ENCODE results near the gene RAB26.

The RAB26 gene

DNA sequence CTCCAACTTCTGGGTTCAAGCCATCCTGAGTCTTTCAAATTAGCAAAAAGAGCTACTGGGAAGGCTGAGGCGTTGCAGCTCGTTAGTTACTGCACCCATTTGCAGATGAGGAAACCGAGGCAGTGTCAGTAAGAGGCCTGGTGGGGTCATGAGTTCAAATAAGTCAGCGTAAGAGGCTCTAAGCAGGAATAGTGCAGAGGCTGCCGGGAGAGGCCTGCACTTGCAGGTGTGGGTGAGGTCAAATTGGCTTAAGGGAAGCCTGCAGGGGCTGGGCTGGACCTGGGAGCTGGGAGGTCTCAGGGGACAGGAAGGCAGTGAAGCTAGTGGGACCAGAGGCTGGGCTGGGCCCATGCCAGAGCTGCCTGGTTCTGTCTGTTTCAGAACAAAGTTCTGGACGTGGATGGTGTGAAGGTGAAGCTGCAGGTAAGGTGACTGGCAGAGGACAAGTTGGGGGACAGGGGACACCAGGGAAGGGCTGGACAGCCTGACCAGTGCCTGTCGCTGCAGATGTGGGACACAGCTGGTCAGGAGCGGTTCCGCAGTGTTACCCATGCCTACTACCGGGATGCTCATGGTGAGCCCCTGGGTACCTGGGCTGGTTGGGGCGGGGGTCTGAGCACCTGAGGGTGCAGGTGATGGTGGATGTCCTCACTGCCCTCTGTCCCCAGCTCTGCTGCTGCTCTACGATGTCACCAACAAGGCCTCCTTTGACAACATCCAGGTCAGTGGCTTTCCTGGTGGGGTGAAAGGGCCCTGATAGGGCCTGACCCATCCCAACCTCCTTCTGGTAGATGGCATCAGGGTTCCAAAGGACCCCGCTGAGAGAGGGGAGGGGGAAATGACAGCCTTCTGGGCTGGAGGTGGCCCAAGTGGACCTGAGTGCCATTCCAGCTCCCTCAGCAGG lies 3.0 kb downstream of the RAB26 start:
- peak overlapping the region; percentile 98 for H3K4me3 ChIP-seq (ENCODE audit: low read depth, low read length)
- TF ChIP-seq, protein P1, sequence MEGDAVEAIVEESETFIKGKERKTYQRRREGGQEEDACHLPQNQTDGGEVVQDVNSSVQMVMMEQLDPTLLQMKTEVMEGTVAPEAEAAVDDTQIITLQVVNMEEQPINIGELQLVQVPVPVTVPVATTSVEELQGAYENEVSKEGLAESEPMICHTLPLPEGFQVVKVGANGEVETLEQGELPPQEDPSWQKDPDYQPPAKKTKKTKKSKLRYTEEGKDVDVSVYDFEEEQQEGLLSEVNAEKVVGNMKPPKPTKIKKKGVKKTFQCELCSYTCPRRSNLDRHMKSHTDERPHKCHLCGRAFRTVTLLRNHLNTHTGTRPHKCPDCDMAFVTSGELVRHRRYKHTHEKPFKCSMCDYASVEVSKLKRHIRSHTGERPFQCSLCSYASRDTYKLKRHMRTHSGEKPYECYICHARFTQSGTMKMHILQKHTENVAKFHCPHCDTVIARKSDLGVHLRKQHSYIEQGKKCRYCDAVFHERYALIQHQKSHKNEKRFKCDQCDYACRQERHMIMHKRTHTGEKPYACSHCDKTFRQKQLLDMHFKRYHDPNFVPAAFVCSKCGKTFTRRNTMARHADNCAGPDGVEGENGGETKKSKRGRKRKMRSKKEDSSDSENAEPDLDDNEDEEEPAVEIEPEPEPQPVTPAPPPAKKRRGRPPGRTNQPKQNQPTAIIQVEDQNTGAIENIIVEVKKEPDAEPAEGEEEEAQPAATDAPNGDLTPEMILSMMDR (IDR thresholded peaks at IDR 0.05; ENCODE audit: low read depth, low read length, missing control alignments), result no peak
- no peak for DNase-seq (ENCODE audit: low read depth)

DNA sequence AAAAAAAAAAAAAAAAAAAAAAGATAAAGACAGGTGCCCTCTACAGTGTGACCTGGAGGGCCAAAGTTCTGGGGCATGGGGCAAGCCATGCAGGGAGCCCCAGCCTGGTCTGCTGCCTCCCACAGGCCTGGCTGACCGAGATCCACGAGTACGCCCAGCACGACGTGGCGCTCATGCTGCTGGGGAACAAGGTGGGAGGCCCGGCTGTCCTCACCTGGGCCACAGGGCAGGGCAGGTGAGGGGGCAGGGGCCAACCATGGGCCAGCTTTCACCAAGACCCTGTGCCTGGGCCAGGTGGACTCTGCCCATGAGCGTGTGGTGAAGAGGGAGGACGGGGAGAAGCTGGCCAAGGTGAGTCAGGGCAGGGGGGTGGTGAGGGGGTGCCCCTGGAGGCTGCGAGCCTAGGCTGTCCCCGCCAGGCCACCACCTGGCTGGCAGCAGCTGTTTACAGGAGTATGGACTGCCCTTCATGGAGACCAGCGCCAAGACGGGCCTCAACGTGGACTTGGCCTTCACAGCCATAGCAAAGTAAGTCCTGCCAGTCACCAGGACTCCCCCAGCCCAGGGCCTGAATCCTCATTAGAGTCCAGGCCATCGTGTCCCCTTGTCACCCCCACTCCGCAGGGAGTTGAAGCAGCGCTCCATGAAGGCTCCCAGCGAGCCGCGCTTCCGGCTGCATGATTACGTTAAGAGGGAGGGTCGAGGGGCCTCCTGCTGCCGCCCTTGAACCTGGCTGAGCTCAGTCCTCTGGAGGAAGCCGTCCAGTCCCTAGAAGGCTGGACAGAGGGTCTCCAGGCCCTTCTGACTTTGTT lies 4.5 kb downstream of the RAB26 start:
- peak overlapping the region; percentile 98 for H3K4me3 ChIP-seq (ENCODE audit: low read depth, low read length)
- TF ChIP-seq, protein P1 (IDR thresholded peaks at IDR 0.05; ENCODE audit: low read depth, low read length, missing control alignments), result peak; percentile 14
- no peak for DNase-seq (ENCODE audit: low read depth)

DNA sequence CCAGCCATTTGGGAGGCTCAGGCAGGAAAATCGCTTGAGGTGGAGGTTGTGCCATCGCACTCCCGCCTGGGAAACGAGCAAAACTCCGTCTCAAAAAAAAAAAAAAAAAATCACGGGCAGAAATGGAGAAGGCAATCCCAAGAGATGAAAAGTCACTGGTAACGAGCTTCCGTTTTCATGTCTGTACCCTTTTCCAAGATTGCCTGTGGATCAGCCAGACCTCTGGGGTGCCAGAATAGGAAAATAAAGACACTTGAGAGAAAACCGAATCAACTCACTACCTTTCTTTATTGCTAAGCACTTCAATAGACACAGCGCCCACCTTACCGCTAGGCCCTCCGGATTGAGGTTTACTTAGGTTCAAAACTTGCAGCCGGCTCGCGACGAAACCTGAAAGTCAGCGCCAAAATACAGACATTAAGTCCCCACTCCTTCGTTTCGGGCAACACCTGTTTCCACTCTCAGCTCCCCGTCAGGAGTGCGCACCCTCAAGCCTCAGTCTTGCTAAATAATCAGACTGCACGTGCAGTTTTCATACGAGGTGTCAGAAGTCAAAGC lies 6.2 kb downstream of the RAB26 start:
- DNase-seq (ENCODE audit: low read depth), result no peak
- peak overlapping the region; percentile 98 for H3K4me3 ChIP-seq (ENCODE audit: low read depth, low read length)
- TF ChIP-seq, protein P1 (IDR thresholded peaks at IDR 0.05; ENCODE audit: low read depth, low read length, missing control alignments), result no peak

DNA sequence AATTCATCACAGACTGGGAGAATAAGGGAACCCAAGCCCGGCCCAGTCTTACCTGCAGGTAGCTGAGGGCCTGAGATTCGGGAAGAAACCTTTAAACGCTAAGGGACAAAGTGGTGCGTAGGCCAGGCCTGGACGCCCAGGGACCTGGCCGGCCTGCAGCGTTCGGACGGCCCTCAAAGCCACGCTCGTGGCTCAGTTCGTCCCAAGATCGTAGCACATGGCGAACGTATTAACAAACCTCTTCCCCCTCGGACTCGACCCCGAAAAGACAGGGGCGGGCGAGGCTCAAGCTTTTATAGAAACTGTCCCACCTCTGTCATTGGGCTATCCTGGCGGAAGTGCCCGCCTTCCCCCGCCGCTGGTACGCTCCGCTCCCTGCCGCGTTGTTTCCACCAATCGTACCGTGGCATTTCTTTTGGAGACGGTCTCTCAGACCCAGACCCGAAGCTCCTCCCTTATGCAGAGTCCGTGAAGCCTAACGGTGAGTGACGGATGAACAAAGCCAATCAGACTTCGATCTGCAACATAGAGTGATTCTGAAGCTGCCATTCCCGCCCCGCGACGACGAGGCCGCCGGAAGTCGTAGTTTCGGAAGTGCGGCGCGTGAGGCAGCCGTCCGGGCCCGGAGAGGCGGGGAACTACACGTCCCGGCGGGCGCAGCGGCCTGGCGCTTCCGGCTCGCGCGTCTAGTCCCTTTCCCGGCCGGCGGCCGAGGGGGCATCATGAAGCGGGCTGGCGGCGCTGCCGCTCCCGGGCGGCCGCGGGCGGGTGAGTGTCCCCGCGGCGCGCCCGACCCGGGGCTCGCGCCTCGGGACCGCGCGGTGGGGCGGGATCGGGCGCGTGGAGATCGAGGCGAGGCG lies 6.9 kb downstream of the RAB26 start, which contains the start of gene TRAF7:
TSS of gene TRAF7 (plus strand) at position 692 of the 860 bp plus-strand sequence. CDS start 8,139 bp downstream, outside the sequence.
- peak within 1 kb of the TSS; percentile 98 for H3K4me3 ChIP-seq (ENCODE audit: low read depth, low read length)
- TF ChIP-seq, protein P1 (IDR thresholded peaks at IDR 0.05; ENCODE audit: low read depth, low read length, missing control alignments), result no peak
- DNase-seq (ENCODE audit: low read depth), result peak; percentile 100

DNA sequence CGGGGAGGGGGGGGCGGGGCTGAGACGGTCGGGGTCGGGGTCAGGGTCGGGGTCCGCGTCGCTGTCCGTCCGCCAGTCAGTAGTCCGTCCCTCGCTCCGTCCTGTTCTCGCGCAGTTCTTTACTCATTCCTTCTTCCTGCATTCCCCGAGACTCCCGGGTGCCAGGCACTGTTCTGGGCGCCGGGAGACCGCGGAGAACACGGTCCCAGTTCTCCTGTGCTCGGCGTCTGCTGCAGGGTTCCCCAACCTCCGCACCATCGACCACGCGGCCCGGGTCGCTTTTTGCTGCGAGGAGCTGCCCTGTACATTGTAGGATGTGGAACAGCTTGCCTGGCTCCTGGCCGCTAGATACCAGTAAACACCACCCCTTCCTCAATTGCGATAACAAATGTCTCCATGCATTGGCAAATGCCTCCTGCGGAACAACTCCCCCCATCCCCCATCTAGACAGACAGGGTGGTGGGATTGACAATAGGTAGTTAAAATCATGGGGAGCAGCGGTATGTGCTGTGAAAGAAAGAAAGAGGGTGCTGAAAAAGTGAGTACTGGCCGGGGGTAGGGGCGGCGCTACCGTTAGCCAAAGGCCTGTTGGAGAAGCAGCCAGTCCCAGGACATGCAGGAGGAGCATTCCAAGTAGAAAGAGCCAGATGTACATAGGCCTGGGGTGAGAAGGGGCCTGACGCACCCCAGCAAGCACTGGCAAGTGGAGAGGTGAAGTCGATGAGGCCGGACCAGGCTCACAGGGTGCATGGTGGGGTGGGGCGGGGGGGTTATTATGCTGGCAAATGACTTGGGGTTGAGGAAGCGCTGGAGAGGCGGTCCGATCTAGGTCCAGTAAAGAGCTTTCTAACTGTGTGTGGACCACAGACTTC lies 7.8 kb downstream of the RAB26 start:
- TF ChIP-seq, protein P1 (IDR thresholded peaks at IDR 0.05; ENCODE audit: low read depth, low read length, missing control alignments), result no peak
- DNase-seq (ENCODE audit: low read depth), result no peak
- H3K4me3 ChIP-seq (ENCODE audit: low read depth, low read length), result peak overlapping the region; percentile 98
